Endothelial cell of umbilical vein (primary cell): ENCODE results near the gene SPAG16. TPM values are rescaled to one million over a fixed set of nuclear protein-coding genes. Genes with fewer than 3 reads are reported as not detected.

ENCODE experiments used
- BruUV-seq: library from RNA; stranded (reverse); fragments of 400-500 nt; replicated peaks from 2 replicates; lab custom pipeline; 2021; lab: Mats Ljungman, UMichigan
- CTCF ChIA-PET: fragments of 300-600, 350-600 bp; sonication (Branson Sonifier 250); formaldehyde crosslinking; loops from one replicate; lab custom pipeline; 2021; ENCODE audit warnings: antibody characterized with exemption, inconsistent platforms; lab: Charles Lee
- POLR2A ChIA-PET: fragments of 300-600, 350-600 bp; sonication (Branson Sonifier 250); formaldehyde crosslinking; loops from one replicate; lab custom pipeline; 2021; ENCODE audit warnings: antibody characterized with exemption, inconsistent platforms; lab: Charles Lee
- DNase-seq: peaks from one replicate; pipeline ENCODE4 v3.0.0-alpha.2; 2011; ENCODE audit warnings: low read depth, low spot score
- FAIRE-seq: peaks from 2 replicates; lab custom pipeline; 2011; peaks lifted over from hg19 to GRCh38; lab: Jason Lieb, UNC
- H2AFZ ChIP-seq: 2 replicates; pipeline ENCODE4 v1.6.0; 2012; ENCODE audit warnings: low read depth, low read length, control low read depth, inconsistent platforms
- H3K27ac ChIP-seq: 2 replicates; pipeline ENCODE4 v1.5.1; 2011; ENCODE audit warnings: low read depth, mild to moderate bottlenecking, control low read depth, low read length, moderate library complexity; ENCODE audit not compliant: insufficient read depth
- H3K27me3 ChIP-seq, 2 experiments: 2 replicates each; pipeline versions ENCODE4 v1.6.0 to v1.6.1; 2011; ENCODE audit warnings: low read length in 2 of 2, mixed read lengths in 1 of 2; ENCODE audit not compliant: control insufficient read depth in 2 of 2, insufficient read depth in 2 of 2
- H3K36me3 ChIP-seq, 2 experiments: 2 replicates in 1 of 2; 3 replicates in 1 of 2; pipeline ENCODE4 v1.5.1; 2011; ENCODE audit warnings: low read length in 2 of 2, mild to moderate bottlenecking in 1 of 2, moderate library complexity in 1 of 2; ENCODE audit not compliant: control insufficient read depth in 2 of 2, insufficient read depth in 2 of 2; ENCODE audit errors: extremely low read depth in 1 of 2
- H3K4me1 ChIP-seq: 3 replicates; pipeline ENCODE4 v1.5.1; 2011; ENCODE audit warnings: mild to moderate bottlenecking, low read length; ENCODE audit not compliant: control insufficient read depth, insufficient read depth; ENCODE audit errors: extremely low read depth
- H3K4me2 ChIP-seq: 2 replicates; pipeline ENCODE4 v1.6.1; 2011; ENCODE audit warnings: low read length, control low read depth, mixed read lengths; ENCODE audit not compliant: insufficient read depth
- H3K4me3 ChIP-seq, 3 experiments: fragments of 200-600 bp in 1 of 3; sonication (generic), shearing (Covaris generic) in 1 of 3; replicated peaks in 1 of 3; 2 replicates each; pipeline ENCODE4 v1.5.1; 2011 to 2016; ENCODE audit warnings: control low read depth in 3 of 3, low read length in 3 of 3, mild to moderate bottlenecking in 2 of 3, inconsistent platforms in 1 of 3, low read depth in 1 of 3, moderate library complexity in 1 of 3; ENCODE audit not compliant: insufficient read depth in 1 of 3
- H3K79me2 ChIP-seq: 2 replicates; pipeline ENCODE4 v1.6.0; 2012; ENCODE audit warnings: low read length, inconsistent platforms; ENCODE audit not compliant: control insufficient read depth, insufficient read depth
- H3K9ac ChIP-seq: replicated peaks from 2 replicates; pipeline ENCODE3; 2011; ENCODE audit warnings: low read length, control low read depth; ENCODE audit not compliant: insufficient read depth; ENCODE audit errors: extremely low read depth
- H3K9me1 ChIP-seq: replicated peaks from 3 replicates; pipeline ENCODE4 v1.6.0; 2011; ENCODE audit warnings: mild to moderate bottlenecking, low read length; ENCODE audit not compliant: control insufficient read depth, insufficient read depth; ENCODE audit errors: extremely low read depth
- H3K9me3 ChIP-seq: replicated peaks from 2 replicates; pipeline ENCODE4 v1.5.1; 2012; ENCODE audit warnings: low read length, inconsistent platforms; ENCODE audit not compliant: control insufficient read depth, insufficient read depth
- H4K20me1 ChIP-seq: replicated peaks from 2 replicates; pipeline ENCODE3; 2011; ENCODE audit warnings: mild to moderate bottlenecking, low read length; ENCODE audit not compliant: control insufficient read depth, insufficient read depth; ENCODE audit errors: extremely low read depth
- CTCF ChIP-seq, 2 donors: IDR thresholded peaks; 1 replicate in 1 of 2; 2 replicates in 1 of 2; pipeline ENCODE4 v1.5.1; 2011; ENCODE audit warnings: low read length in 2 of 2, mild to moderate bottlenecking in 2 of 2, moderate library complexity in 2 of 2, control low read depth in 1 of 2, inconsistent platforms in 1 of 2, low read depth in 1 of 2; ENCODE audit not compliant: insufficient read depth in 1 of 2; ENCODE audit errors: extremely low read depth in 1 of 2
- EZH2 ChIP-seq: IDR thresholded peaks from 2 replicates; pipeline ENCODE4 v1.6.1; 2012; ENCODE audit warnings: borderline replicate concordance, low read depth, mild to moderate bottlenecking, moderate library complexity, low read length, inconsistent platforms; ENCODE audit not compliant: severe bottlenecking
- FOS ChIP-seq: IDR thresholded peaks from 2 replicates; pipeline ENCODE4 v1.6.1; 2011; ENCODE audit warnings: mild to moderate bottlenecking, low read length, moderate library complexity, borderline replicate concordance; ENCODE audit not compliant: insufficient read depth
- GATA2 ChIP-seq: IDR thresholded peaks from 2 replicates; pipeline ENCODE4 v1.7.0; 2011; ENCODE audit warnings: low read depth, mild to moderate bottlenecking, moderate library complexity, mixed read lengths, low read length; ENCODE audit not compliant: insufficient read length, insufficient read depth
- JUN ChIP-seq: IDR thresholded peaks from 2 replicates; pipeline ENCODE4 v1.6.1; 2011; ENCODE audit warnings: borderline replicate concordance, low read depth; ENCODE audit not compliant: insufficient read length, insufficient read depth
- MYC ChIP-seq: IDR thresholded peaks from one replicate; pipeline ENCODE4 v1.6.1; 2011; ENCODE audit warnings: mild to moderate bottlenecking, low read depth, low read length
- POLR2A ChIP-seq: IDR thresholded peaks from 2 replicates; pipeline ENCODE4 v1.6.1; 2012; ENCODE audit warnings: low read depth, mild to moderate bottlenecking, control low read depth, low read length
- POLR2AphosphoS5 ChIP-seq: IDR thresholded peaks from 2 replicates; pipeline ENCODE4 v1.6.1; 2012; ENCODE audit warnings: low read depth, mild to moderate bottlenecking, control low read depth, low read length, moderate library complexity; ENCODE audit not compliant: insufficient read depth
- dilution Hi-C: fragments of 300-500 bp; cut with MboI; formaldehyde crosslinking; loops from one replicate; pipeline ENCODE4 v1.15.0; 2019; ENCODE audit warnings: low sequenced_read_pairs; ENCODE audit not compliant: extremely low pct_ligation_motif_present
- intact Hi-C: fragments of 100-400 bp; cut with micrococcal nuclease; formaldehyde crosslinking; loops from one replicate; pipeline ENCODE4 v1.10.0; 2022
- polyA plus RNA-seq, 4 experiments: library from polyadenylated mRNA; depleted of rRNA in 3 of 4; stranded (reverse) in 3 of 4; unstranded in 1 of 4; fragments of >200 nt; gene quantifications; 2 replicates each; pipeline versions ENCODE4 v1.2.1 to v1.2.3, GENCODE V29; 2011 to 2012; ENCODE audit warnings: missing spikeins in 1 of 4
- total RNA-seq: library from RNA; stranded (reverse); gene quantifications from 2 replicates; pipeline ENCODE4 v1.2.3, GENCODE V29; 2021
- TF ChIP-seq, protein P1 (sequence below): IDR thresholded peaks from 2 replicates; pipeline ENCODE4 v1.6.1; 2011; ENCODE audit not compliant: insufficient read depth, insufficient read length

SPAG16 gene
- total and polyA plus RNA-seq, 2 donors (not counting 3 experiments of a cell fraction or from before 2014, with no cell fraction given), result 4.0 to 7.7 TPM

DNA sequence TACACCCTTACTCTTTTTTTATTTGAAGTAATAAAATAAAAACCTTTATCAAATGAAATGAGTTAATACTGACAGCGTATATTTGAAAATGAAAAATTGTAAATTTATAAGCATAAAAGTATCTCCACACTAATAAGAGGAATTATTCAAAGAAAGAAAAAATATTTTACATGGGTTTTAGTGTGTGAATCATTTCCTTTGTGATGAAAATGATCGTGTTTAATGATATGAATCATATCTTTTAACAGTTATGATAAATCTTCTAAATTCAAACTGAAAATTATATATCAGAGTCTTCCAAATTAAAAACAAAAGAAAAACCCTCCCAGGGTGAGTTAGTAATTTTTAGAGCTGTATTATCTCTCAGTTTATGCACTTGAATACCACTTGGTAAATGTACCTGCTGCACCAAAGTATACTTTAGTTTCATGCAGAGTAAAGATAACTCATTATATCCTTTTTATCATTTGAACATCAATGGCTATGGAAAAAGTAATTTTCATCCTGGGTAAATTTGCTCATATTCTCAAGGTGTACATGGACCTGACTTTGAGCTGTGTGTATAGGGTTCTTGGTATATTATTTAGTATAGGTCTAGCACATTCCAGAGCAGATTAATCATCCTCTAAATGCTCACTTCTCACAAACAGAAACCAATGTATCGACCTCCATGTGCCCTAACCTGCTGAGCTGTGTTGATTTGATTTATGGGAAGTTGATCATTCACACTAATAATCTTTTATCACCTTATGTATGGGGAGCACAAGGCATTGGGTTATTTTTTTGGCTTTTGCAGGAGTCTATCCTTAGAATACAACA lies 1027.9 kb downstream of the SPAG16 start:
- intact Hi-C loops, result no loop called here
- Histone ChIP-seq H3K9ac (no peak overlapping the region), H3K9me1 (no peaks in the 10 kb centered on the region), H3K4me1 (no peaks in the 10 kb centered on the region), H3K9me3 (no peaks in the 10 kb centered on the region), H2AFZ (no peak overlapping the region), H3K27me3 (no peaks in the 10 kb centered on the region), H4K20me1 (no peaks in the 10 kb centered on the region), H3K36me3 (no peaks in the 10 kb centered on the region), H3K27ac (no peak overlapping the region), H3K79me2 (no peaks in the 10 kb centered on the region), H3K4me3 (no peak overlapping the region), H3K4me2 (no peak overlapping the region)
- TF ChIP-seq FOS (peak; percentile 40), GATA2 (no peak)
- POLR2A ChIA-PET, result no interaction called here
- DNase-seq (no peak), FAIRE-seq (no peak)
- no TSS peak for BruUV-seq
- CTCF ChIA-PET, result interaction anchor here (1.3 kb wide), 1 partner anchor 519 kb away, joined by 3 read pairs; no protein-coding TSS in a partner anchor
- dilution Hi-C loops, result no loop called here

- H3K9ac ChIP-seq, result no peak overlapping the region
- ChIA-PET POLR2A (no interaction called here), CTCF (no interaction called here)
- TF ChIP-seq FOS (no peak), POLR2A (no peak), GATA2 (no peak), JUN (no peak), EZH2 (no peak), MYC (no peak), POLR2AphosphoS5 (no peak), CTCF (IDR thresholded peaks at IDR 0.05; ENCODE audit: extremely low read depth in 1 of 2, insufficient read depth in 1 of 2, low read depth in 1 of 2, low read length in 2 of 2) (no peak)
- TF ChIP-seq, protein P1, sequence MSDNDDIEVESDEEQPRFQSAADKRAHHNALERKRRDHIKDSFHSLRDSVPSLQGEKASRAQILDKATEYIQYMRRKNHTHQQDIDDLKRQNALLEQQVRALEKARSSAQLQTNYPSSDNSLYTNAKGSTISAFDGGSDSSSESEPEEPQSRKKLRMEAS, result no peak
- H3K36me3 ChIP-seq, result no peaks in the 10 kb centered on the region
- no peak overlapping the region for H3K4me3 ChIP-seq
- dilution Hi-C loops, result no loop called here
- H3K4me1 ChIP-seq, result no peaks in the 10 kb centered on the region
- no peak overlapping the region for H3K27ac ChIP-seq
- no peak overlapping the region for H2AFZ ChIP-seq
- no peak overlapping the region for H3K4me2 ChIP-seq
- H3K79me2 ChIP-seq, result no peaks in the 10 kb centered on the region
- no peak for DNase-seq
- no peaks in the 10 kb centered on the region for H4K20me1 ChIP-seq
- BruUV-seq, result no TSS peak
- no peaks in the 10 kb centered on the region for H3K27me3 ChIP-seq
- intact Hi-C loops, result no loop called here
- no peaks in the 10 kb centered on the region for H3K9me1 ChIP-seq
- no peaks in the 10 kb centered on the region for H3K9me3 ChIP-seq
- no peak for FAIRE-seq
These were observed 1031.1 kb downstream of the SPAG16 start for GRCh38 chr2:214315324-214315723.
